Measurements from ENCODE around the gene UPF1.
"Not testable (repeated sequence)": the region's sequence is repeated elsewhere in the genome, so short reads cannot be mapped to it uniquely, and the experiment has no call there.

Gene UPF1

GRCh38 chr19:18910801-18911436, 79.2 kb downstream of the UPF1 start:
- 96% methylated on average over 18 of the region's 19 CpGs for WGBS (ENCODE audit: insufficient coverage)

GRCh38 chr19:18912933-18913332, 81.2 kb downstream of the UPF1 start:
- no peaks in the 10 kb centered on the region for H3K27me3 ChIP-seq (replicated peaks in 2 of 5; ENCODE audit: control insufficient read depth in 4 of 5, insufficient read depth in 5 of 5, low read length in 4 of 5)
- H3K4me1 ChIP-seq (ENCODE audit: control extremely low read depth in 1 of 4, control insufficient read depth in 4 of 4, insufficient read depth in 4 of 4, low read length in 3 of 4) = peaks cover 0 to 10% (median 4%) of the 10 kb centered on the region in 4 experiments
- ChIA-PET CTCF (no interaction called here), POLR2A (no interaction called here)
- no peak overlapping the region for H3K27ac ChIP-seq (ENCODE audit: insufficient read depth in 1 of 2, low read depth in 1 of 2, low read length in 2 of 2, poor library complexity in 1 of 2, severe bottlenecking in 2 of 2)
- H3K36me3 ChIP-seq (ENCODE audit: control insufficient read depth in 4 of 4, insufficient read depth in 4 of 4, low read length in 3 of 4) = peaks cover 2 to 52% (median 33%) of the 10 kb centered on the region in 4 experiments
- whole genome bisulfite sequencing (ENCODE audit: insufficient coverage) = 98% methylated on average over 14 of the region's 14 CpGs
- DNase-seq = no peak
- no peak overlapping the region for H3K4me3 ChIP-seq (ENCODE audit: control insufficient read depth in 1 of 7, extremely low read depth in 1 of 7, insufficient read depth in 4 of 7, low read depth in 2 of 7, low read length in 6 of 7)
- no peaks in the 10 kb centered on the region for H3K9me3 ChIP-seq (ENCODE audit: control extremely low read depth in 1 of 5, control insufficient read depth in 4 of 5, insufficient read depth in 2 of 5, low read depth in 1 of 5, low read length in 4 of 5)

More at GRCh38 chr19:18910801-18911436, 79.2 kb downstream of the UPF1 start:
- no peaks in the 10 kb centered on the region for H3K27me3 ChIP-seq (replicated peaks in 2 of 5; ENCODE audit: control insufficient read depth in 4 of 5, insufficient read depth in 5 of 5, low read length in 4 of 5)
- ChIA-PET POLR2A (no interaction called here), CTCF (interaction anchor here (0.9 to 1.5 kb wide), 3 partner anchors 9 to 76 kb away, joined by 3 to 9 read pairs (median 5); partner anchors contain the start of genes CERS1, COPE and DDX49)
- DNase-seq = no peak
- no peaks in the 10 kb centered on the region for H3K9me3 ChIP-seq (ENCODE audit: control extremely low read depth in 1 of 5, control insufficient read depth in 4 of 5, insufficient read depth in 2 of 5, low read depth in 1 of 5, low read length in 4 of 5)
- no peaks in the 10 kb centered on the region for H3K4me1 ChIP-seq (ENCODE audit: control extremely low read depth in 1 of 4, control insufficient read depth in 4 of 4, insufficient read depth in 4 of 4, low read length in 3 of 4)
- no peak overlapping the region for H3K4me3 ChIP-seq (ENCODE audit: control insufficient read depth in 1 of 7, extremely low read depth in 1 of 7, insufficient read depth in 4 of 7, low read depth in 2 of 7, low read length in 6 of 7)
- peaks cover 2 to 70% (median 50%) of the 10 kb centered on the region in 4 experiments for H3K36me3 ChIP-seq (ENCODE audit: control insufficient read depth in 4 of 4, insufficient read depth in 4 of 4, low read length in 3 of 4)
- H3K27ac ChIP-seq (ENCODE audit: insufficient read depth in 1 of 2, low read depth in 1 of 2, low read length in 2 of 2, poor library complexity in 1 of 2, severe bottlenecking in 2 of 2) = no peak overlapping the region

GRCh38 chr19:18913466-18913865, 81.7 kb downstream of the UPF1 start:
- ChIA-PET CTCF (interaction anchor here (1.5 kb wide), 1 partner anchor 9 kb away, joined by 4 read pairs; no protein-coding TSS in a partner anchor), POLR2A (no interaction called here)
- DNase-seq = no peak
- Histone ChIP-seq H3K27me3 (replicated peaks in 2 of 5; ENCODE audit: control insufficient read depth in 4 of 5, insufficient read depth in 5 of 5, low read length in 4 of 5) (no peaks in the 10 kb centered on the region), H3K9me3 (ENCODE audit: control extremely low read depth in 1 of 5, control insufficient read depth in 4 of 5, insufficient read depth in 2 of 5, low read depth in 1 of 5, low read length in 4 of 5) (no peaks in the 10 kb centered on the region), H3K4me3 (ENCODE audit: control insufficient read depth in 1 of 7, extremely low read depth in 1 of 7, insufficient read depth in 4 of 7, low read depth in 2 of 7, low read length in 6 of 7) (no peak overlapping the region), H3K27ac (ENCODE audit: insufficient read depth in 1 of 2, low read depth in 1 of 2, low read length in 2 of 2, poor library complexity in 1 of 2, severe bottlenecking in 2 of 2) (no peak overlapping the region), H3K36me3 (ENCODE audit: control insufficient read depth in 4 of 4, insufficient read depth in 4 of 4, low read length in 3 of 4) (peaks cover 2 to 49% (median 30%) of the 10 kb centered on the region in 4 experiments), H3K4me1 (ENCODE audit: control extremely low read depth in 1 of 4, control insufficient read depth in 4 of 4, insufficient read depth in 4 of 4, low read length in 3 of 4) (peaks cover 4 to 15% (median 9%) of the 10 kb centered on the region in 4 experiments)
- 100% methylated on average over 3 of the region's 5 CpGs for WGBS (ENCODE audit: insufficient coverage)

- ChIA-PET POLR2A (no interaction called here), CTCF (interaction anchor here (1.0 to 1.7 kb wide), 3 partner anchors 14 to 72 kb away, joined by 3 to 4 read pairs (median 4); no protein-coding TSS in a partner anchor)
- DNase-seq = peak; percentile 57 to 83 (median 76)
- Histone ChIP-seq H3K27ac (ENCODE audit: insufficient read depth in 1 of 2, low read depth in 1 of 2, low read length in 2 of 2, poor library complexity in 1 of 2, severe bottlenecking in 2 of 2) (no peak overlapping the region), H3K4me1 (ENCODE audit: control extremely low read depth in 1 of 4, control insufficient read depth in 4 of 4, insufficient read depth in 4 of 4, low read length in 3 of 4) (peaks cover 14 to 27% (median 21%) of the 10 kb centered on the region in 4 experiments), H3K27me3 (replicated peaks in 2 of 5; ENCODE audit: control insufficient read depth in 4 of 5, insufficient read depth in 5 of 5, low read length in 4 of 5) (no peaks in the 10 kb centered on the region), H3K4me3 (ENCODE audit: control insufficient read depth in 1 of 7, extremely low read depth in 1 of 7, insufficient read depth in 4 of 7, low read depth in 2 of 7, low read length in 6 of 7) (no peak overlapping the region), H3K36me3 (ENCODE audit: control insufficient read depth in 4 of 4, insufficient read depth in 4 of 4, low read length in 3 of 4) (peaks cover 0 to 35% (median 17%) of the 10 kb centered on the region in 4 experiments), H3K9me3 (ENCODE audit: control extremely low read depth in 1 of 5, control insufficient read depth in 4 of 5, insufficient read depth in 2 of 5, low read depth in 1 of 5, low read length in 4 of 5) (no peaks in the 10 kb centered on the region)
- 70% methylated on average over 5 of the region's 5 CpGs for WGBS (ENCODE audit: insufficient coverage)
Measured at GRCh38 chr19:18915639-18916038, 83.9 kb downstream of the UPF1 start.

GRCh38 chr19:18917593-18917992, 85.8 kb downstream of the UPF1 start:
- H3K27me3 ChIP-seq (replicated peaks in 2 of 5; ENCODE audit: control insufficient read depth in 4 of 5, insufficient read depth in 5 of 5, low read length in 4 of 5); DNase-seq; POLR2A ChIA-PET; H3K9me3 ChIP-seq (ENCODE audit: control extremely low read depth in 1 of 5, control insufficient read depth in 4 of 5, insufficient read depth in 2 of 5, low read depth in 1 of 5, low read length in 4 of 5); CTCF ChIA-PET; H3K27ac ChIP-seq (ENCODE audit: insufficient read depth in 1 of 2, low read depth in 1 of 2, low read length in 2 of 2, poor library complexity in 1 of 2, severe bottlenecking in 2 of 2): not testable (repeated sequence)
- H3K36me3 ChIP-seq (ENCODE audit: control insufficient read depth in 4 of 4, insufficient read depth in 4 of 4, low read length in 3 of 4) = peaks cover 3 to 45% (median 19%) of the 10 kb centered on the region in 4 experiments
- H3K4me3 ChIP-seq (ENCODE audit: control insufficient read depth in 1 of 7, extremely low read depth in 1 of 7, insufficient read depth in 4 of 7, low read depth in 2 of 7, low read length in 6 of 7) = peak overlapping the region in 1 of 7 experiments; percentile 14
- peaks cover 14 to 29% (median 22%) of the 10 kb centered on the region in 4 experiments for H3K4me1 ChIP-seq (ENCODE audit: control extremely low read depth in 1 of 4, control insufficient read depth in 4 of 4, insufficient read depth in 4 of 4, low read length in 3 of 4)
- 96% methylated on average over 4 of the region's 9 CpGs for WGBS (ENCODE audit: insufficient coverage)
